K562 (cell line): ENCODE results near the gene SYPL2. TPM values are rescaled to one million over a fixed set of nuclear protein-coding genes. Genes with fewer than 3 reads are reported as not detected.

ENCODE experiments used
- BCL6 ChIP-seq: fragments of 250-450 bp; sonication (Bioruptor Pico); IDR thresholded peaks from 2 replicates; pipeline ENCODE4 v1.4.0; 2020
- CTCF ChIP-seq, 3 experiments: IDR thresholded peaks in 2 of 3; conservative IDR thresholded peaks in 1 of 3; 2 replicates each; pipeline ENCODE4 v1.5.1; 2011 to 2012; ENCODE audit warnings: low read length in 3 of 3, mild to moderate bottlenecking in 3 of 3, control low read depth in 2 of 3, improper control_type of control experiment in 1 of 3, inconsistent platforms in 1 of 3, low read depth in 1 of 3, mixed read lengths in 1 of 3, moderate library complexity in 1 of 3; ENCODE audit not compliant: insufficient read depth in 2 of 3
- DDX20 ChIP-seq: fragments of 450-650 bp; IDR thresholded peaks from 2 replicates; pipeline ENCODE4 v1.6.1; 2016; ENCODE audit warnings: missing genetic modification characterization, low read depth, mild to moderate bottlenecking, missing compliant biosample characterization, moderate library complexity
- HDAC2 ChIP-seq: fragments of 450-650 bp; IDR thresholded peaks from 2 replicates; pipeline ENCODE4 v1.6.1; 2016; ENCODE audit warnings: mild to moderate bottlenecking
- HNRNPUL1 ChIP-seq: fragments of 200-400 bp; formaldehyde crosslinking; IDR thresholded peaks from 2 replicates; pipeline ENCODE4 v1.6.1; 2017; ENCODE audit warnings: low read length
- JUND ChIP-seq, 2 experiments: IDR thresholded peaks; 2 replicates in 1 of 2; 3 replicates in 1 of 2; pipeline ENCODE4 v1.6.1; 2011; ENCODE audit warnings: borderline replicate concordance in 2 of 2, low read depth in 2 of 2, low read length in 2 of 2, improper control_type of control experiment in 1 of 2, missing biosample characterization in 1 of 2, missing genetic modification characterization in 1 of 2, missing genetic modification reagents in 1 of 2
- MED1 ChIP-seq: sonication (generic); formaldehyde crosslinking; IDR thresholded peaks from 2 replicates; pipeline ENCODE4 v1.8.1; 2023; ENCODE audit warnings: missing genetic modification reagents, borderline replicate concordance
- PHF20 ChIP-seq: fragments of 450-650 bp; IDR thresholded peaks from 2 replicates; pipeline ENCODE4 v1.6.1; 2018; ENCODE audit not compliant: partially characterized antibody
- PPARD ChIP-seq: fragments of 250-450 bp; sonication (Bioruptor Pico); IDR thresholded peaks from 2 replicates; pipeline ENCODE4 v1.8.0; 2022; ENCODE audit warnings: inconsistent platforms, mild to moderate bottlenecking, moderate library complexity
- RFX1 ChIP-seq: fragments of 450-650 bp; IDR thresholded peaks from 2 replicates; pipeline ENCODE4 v1.6.1; 2016; ENCODE audit warnings: mild to moderate bottlenecking, moderate library complexity
- SMARCA5 ChIP-seq: fragments of 450-650 bp; IDR thresholded peaks from 2 replicates; pipeline ENCODE4 v1.6.1; 2016
- SOX6 ChIP-seq: fragments of 450-650 bp; IDR thresholded peaks from 2 replicates; pipeline ENCODE4 v1.6.1; 2014; ENCODE audit warnings: mild to moderate bottlenecking
- TAF1 ChIP-seq: IDR thresholded peaks from 2 replicates; pipeline ENCODE4 v1.6.1; 2011; ENCODE audit warnings: mild to moderate bottlenecking, low read length, moderate library complexity; ENCODE audit not compliant: insufficient read depth, control insufficient read depth, severe bottlenecking; ENCODE audit errors: extremely low read depth
- TCF3 ChIP-seq: sonication (generic); formaldehyde crosslinking; IDR thresholded peaks from 2 replicates; pipeline ENCODE4 v1.4.0; 2020; ENCODE audit warnings: mild to moderate bottlenecking, missing genetic modification reagents
- ZBTB9 ChIP-seq: fragments of 450-650 bp; formaldehyde crosslinking; IDR thresholded peaks from 2 replicates; pipeline ENCODE4 v1.4.0; 2020; ENCODE audit warnings: mild to moderate bottlenecking, moderate library complexity
- ZNF239 ChIP-seq: fragments of 250-450 bp; sonication (Bioruptor Pico); IDR thresholded peaks from 2 replicates; pipeline ENCODE4 v1.4.0; 2020; ENCODE audit warnings: mild to moderate bottlenecking
- ZNF263 ChIP-seq: sonication (generic); formaldehyde crosslinking; IDR thresholded peaks from 2 replicates; pipeline ENCODE4 v1.8.0; 2022; ENCODE audit warnings: mild to moderate bottlenecking, missing genetic modification reagents, borderline replicate concordance
- ZNF41 ChIP-seq: fragments of 250-450 bp; sonication (Bioruptor Pico); conservative IDR thresholded peaks from 2 replicates; pipeline ENCODE4 v1.4.0; 2020; ENCODE audit warnings: mild to moderate bottlenecking
- ZNF518B ChIP-seq: fragments of 250-450 bp; sonication (Bioruptor Pico); IDR thresholded peaks from 2 replicates; pipeline ENCODE4 v1.5.0; 2021; ENCODE audit warnings: mild to moderate bottlenecking, moderate library complexity
- polyA plus RNA-seq, 8 experiments: library from polyadenylated mRNA; depleted of rRNA in 4 of 8; stranded (reverse) in 5 of 8; unstranded in 3 of 8; fragments of >200 nt; fragmentation: Nextera tagmentation in 2 of 8; fragmentation: Illumina TruSeq in 1 of 8; extraction: Ambion mirVana in 2 of 8; extraction: Trizol in 1 of 8; gene quantifications; 2 replicates each; pipeline versions ENCODE4 v1.2.1 to v1.2.3, GENCODE V29; 2011 to 2014; ENCODE audit warnings: inconsistent platforms in 1 of 8, missing spikeins in 1 of 8
- total RNA-seq, 7 experiments: library from RNA; depleted of rRNA in 6 of 7; stranded (reverse); fragments of >200 nt in 6 of 7; fragmentation: Illumina TruSeq in 2 of 7; extraction: Trizol in 2 of 7; gene quantifications; 2 replicates each; pipeline versions ENCODE4 v1.2.1 to v1.2.3, GENCODE V29; 2011 to 2021; ENCODE audit warnings: low replicate concordance in 1 of 7
- TF ChIP-seq, protein P1 (sequence below): fragments of 250-450 bp; sonication (Bioruptor Pico); IDR thresholded peaks from 2 replicates; pipeline ENCODE4 v1.4.0; 2020; ENCODE audit warnings: mild to moderate bottlenecking, moderate library complexity

Gene SYPL2
- total and polyA plus RNA-seq, 9 of the 15 experiments (the other 6 are each of a cell fraction or from before 2014, with no cell fraction given) = 0.03 to 0.20 (median 0.07) TPM; not detected in 2

GRCh38 chr1:109493805-109494539 lies 27.6 kb downstream of the SYPL2 start, which contains the start of gene CYB561D1 (continued):
- TF ChIP-seq MED1 (CRISPR knock-in tag) (0 out of 2 replicates have a peak, but pooled peaks have one; percentile 29), ZNF263 (CRISPR knock-in tag) (peak; percentile 55; the same call in 1 of the 2 replicates), ZBTB9 (CRISPR knock-in tag) (0 out of 2 replicates have a peak, but pooled peaks have one; percentile 41), RFX1 (no peak), TAF1 (peak; percentile 54), ZNF41 (CRISPR knock-in tag) (no peak), SMARCA5 (no peak), CTCF (IDR thresholded peaks at IDR 0.05 in 2 of 3, conservative IDR thresholded peaks at IDR 0.05 in 1 of 3; ENCODE audit: insufficient read depth in 2 of 3, low read depth in 1 of 3, low read length in 3 of 3) (peak; percentile 97 to 98 (median 97)), PPARD (CRISPR knock-in tag) (no peak), TCF3 (peak; percentile 14; the same call in 1 of the 2 replicates), ZNF518B (CRISPR knock-in tag) (no peak), ZNF239 (CRISPR knock-in tag) (no peak), HNRNPUL1 (no peak), BCL6 (CRISPR knock-in tag) (no peak), JUND (IDR thresholded peaks at IDR 0.05; ENCODE audit: borderline replicate concordance, low read depth, low read length) (peak; percentile 62), JUND (tag; IDR thresholded peaks at IDR 0.05; ENCODE audit: borderline replicate concordance, low read depth, low read length) (no peak), DDX20 (tag) (no peak), SOX6 (peak; percentile 62; the same call in 1 of the 2 replicates), HDAC2 (peak; percentile 97), PHF20 (peak; percentile 97)
- TF ChIP-seq, protein P1, sequence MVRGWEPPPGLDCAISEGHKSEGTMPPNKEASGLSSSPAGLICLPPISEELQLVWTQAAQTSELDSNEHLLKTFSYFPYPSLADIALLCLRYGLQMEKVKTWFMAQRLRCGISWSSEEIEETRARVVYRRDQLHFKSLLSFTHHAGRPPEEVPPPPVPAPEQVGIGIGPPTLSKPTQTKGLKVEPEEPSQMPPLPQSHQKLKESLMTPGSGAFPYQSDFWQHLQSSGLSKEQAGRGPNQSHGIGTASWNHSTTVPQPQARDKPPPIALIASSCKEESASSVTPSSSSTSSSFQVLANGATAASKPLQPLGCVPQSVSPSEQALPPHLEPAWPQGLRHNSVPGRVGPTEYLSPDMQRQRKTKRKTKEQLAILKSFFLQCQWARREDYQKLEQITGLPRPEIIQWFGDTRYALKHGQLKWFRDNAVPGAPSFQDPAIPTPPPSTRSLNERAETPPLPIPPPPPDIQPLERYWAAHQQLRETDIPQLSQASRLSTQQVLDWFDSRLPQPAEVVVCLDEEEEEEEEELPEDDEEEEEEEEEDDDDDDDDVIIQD (CRISPR knock-in tag) = no peak
